GM23338 (cell line): ENCODE data around the gene KRTAP5-3.

ENCODE experiments used
- CTCF ChIP-seq, 2 experiments: fragments of 200-600 bp in 1 of 2; sonication (generic) in 1 of 2; conservative IDR thresholded peaks; 2 replicates each; pipeline versions ENCODE4 v1.5.1 to v1.6.1; 2016 to 2017; ENCODE audit warnings: antibody characterized with exemption in 2 of 2, low read depth in 2 of 2, mild to moderate bottlenecking in 2 of 2, moderate library complexity in 1 of 2
- EZH2 ChIP-seq: fragments of 200-600 bp; sonication (generic); IDR thresholded peaks from one replicate; pipeline ENCODE4 v1.8.0; 2017; ENCODE audit warnings: antibody characterized with exemption, mild to moderate bottlenecking, low read depth; ENCODE audit not compliant: unreplicated experiment
- JUNB ChIP-seq: IDR thresholded peaks from one replicate; pipeline ENCODE4 v1.6.1; 2016; ENCODE audit warnings: antibody characterized with exemption; ENCODE audit not compliant: unreplicated experiment
- POLR2AphosphoS5 ChIP-seq: IDR thresholded peaks from 2 replicates; pipeline ENCODE4 v1.6.1; 2016; ENCODE audit warnings: antibody characterized with exemption, low read depth
- TF ChIP-seq, protein P1 (sequence below): IDR thresholded peaks from one replicate; pipeline ENCODE4 v1.6.1; 2018; ENCODE audit warnings: antibody characterized with exemption; ENCODE audit not compliant: unreplicated experiment

DNA sequence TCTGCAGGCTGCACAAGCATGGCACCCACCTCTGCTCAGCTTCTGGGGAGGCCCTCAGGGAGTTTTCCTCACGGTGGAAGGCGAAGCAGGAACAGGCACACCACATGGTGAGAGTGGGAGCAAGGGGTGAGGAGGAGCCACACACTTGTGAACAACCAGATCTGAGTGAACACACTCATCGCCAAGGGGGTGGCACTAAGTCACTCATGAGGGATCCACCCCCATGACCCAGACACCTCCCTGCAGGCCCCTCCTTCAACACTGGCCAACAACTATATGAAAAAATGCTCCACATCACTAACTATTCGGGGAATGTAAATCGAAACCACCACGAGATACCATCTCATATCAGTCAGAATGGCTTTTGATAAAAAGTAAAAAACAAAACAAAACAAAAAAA, 9.4 kb downstream of the KRTAP5-3 start:
- no peak for TF ChIP-seq JUNB
- TF ChIP-seq POLR2AphosphoS5, result no peak
- TF ChIP-seq CTCF (conservative IDR thresholded peaks at IDR 0.05; ENCODE audit: low read depth in 2 of 2), result no peak
- no peak for TF ChIP-seq EZH2
- TF ChIP-seq, protein P1, sequence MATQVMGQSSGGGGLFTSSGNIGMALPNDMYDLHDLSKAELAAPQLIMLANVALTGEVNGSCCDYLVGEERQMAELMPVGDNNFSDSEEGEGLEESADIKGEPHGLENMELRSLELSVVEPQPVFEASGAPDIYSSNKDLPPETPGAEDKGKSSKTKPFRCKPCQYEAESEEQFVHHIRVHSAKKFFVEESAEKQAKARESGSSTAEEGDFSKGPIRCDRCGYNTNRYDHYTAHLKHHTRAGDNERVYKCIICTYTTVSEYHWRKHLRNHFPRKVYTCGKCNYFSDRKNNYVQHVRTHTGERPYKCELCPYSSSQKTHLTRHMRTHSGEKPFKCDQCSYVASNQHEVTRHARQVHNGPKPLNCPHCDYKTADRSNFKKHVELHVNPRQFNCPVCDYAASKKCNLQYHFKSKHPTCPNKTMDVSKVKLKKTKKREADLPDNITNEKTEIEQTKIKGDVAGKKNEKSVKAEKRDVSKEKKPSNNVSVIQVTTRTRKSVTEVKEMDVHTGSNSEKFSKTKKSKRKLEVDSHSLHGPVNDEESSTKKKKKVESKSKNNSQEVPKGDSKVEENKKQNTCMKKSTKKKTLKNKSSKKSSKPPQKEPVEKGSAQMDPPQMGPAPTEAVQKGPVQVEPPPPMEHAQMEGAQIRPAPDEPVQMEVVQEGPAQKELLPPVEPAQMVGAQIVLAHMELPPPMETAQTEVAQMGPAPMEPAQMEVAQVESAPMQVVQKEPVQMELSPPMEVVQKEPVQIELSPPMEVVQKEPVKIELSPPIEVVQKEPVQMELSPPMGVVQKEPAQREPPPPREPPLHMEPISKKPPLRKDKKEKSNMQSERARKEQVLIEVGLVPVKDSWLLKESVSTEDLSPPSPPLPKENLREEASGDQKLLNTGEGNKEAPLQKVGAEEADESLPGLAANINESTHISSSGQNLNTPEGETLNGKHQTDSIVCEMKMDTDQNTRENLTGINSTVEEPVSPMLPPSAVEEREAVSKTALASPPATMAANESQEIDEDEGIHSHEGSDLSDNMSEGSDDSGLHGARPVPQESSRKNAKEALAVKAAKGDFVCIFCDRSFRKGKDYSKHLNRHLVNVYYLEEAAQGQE, result no peak
